A549 (cell line): ENCODE data around the gene RPL9. TPM values are rescaled to one million over a fixed set of nuclear protein-coding genes. Genes with fewer than 3 reads are reported as not detected.
"Not testable (repeated sequence)": the region's sequence is repeated elsewhere in the genome, so short reads cannot be mapped to it uniquely, and the experiment has no call there.

Experiments
- ATAC-seq, 2 experiments: fragments of 200-7000 bp in 1 of 2; fragments of >200 bp in 1 of 2; cut with Nextera tagmentation in 1 of 2; cut with Tn5 transposase in 1 of 2; 3 replicates each; pipeline versions ENCODE4 v1.8.0 to v1.9.1; 2018 to 2020; ENCODE audit warnings: mild to moderate bottlenecking in 1 of 2, moderate library complexity in 1 of 2
- CTCF ChIA-PET: fragments of 300-600 bp; sonication (Branson Sonifier 250); formaldehyde crosslinking; extraction: SDS; loops from one replicate; lab custom pipeline; 2021; ENCODE audit warnings: antibody characterized with exemption, inconsistent platforms; lab: Yijun Ruan, JAX
- POLR2A ChIA-PET: fragments of 350-600 bp; formaldehyde crosslinking; extraction: SDS; loops from one replicate; lab custom pipeline; 2021; ENCODE audit warnings: antibody characterized with exemption, inconsistent platforms; lab: Yijun Ruan, JAX
- DNase-seq, 2 experiments: peaks; one replicate each; pipeline versions ENCODE4 v3.0.0 to v3.0.0-alpha.2; 2011 to 2016; ENCODE audit warnings: low read depth in 1 of 2, low spot score in 1 of 2
- FAIRE-seq: peaks from 2 replicates; lab custom pipeline; 2011; peaks lifted over from hg19 to GRCh38; lab: Jason Lieb, UNC
- H3K27ac ChIP-seq, 2 experiments: fragments of >200 bp; sonication (Bioruptor Twin); formaldehyde crosslinking; 3 replicates each; pipeline ENCODE4 v1.5.1; 2016 to 2017
- H3K4me1 ChIP-seq: fragments of >200 bp; sonication (Bioruptor Twin); formaldehyde crosslinking; 3 replicates; pipeline ENCODE4 v1.6.1; 2016
- H3K4me2 ChIP-seq: fragments of >200 bp; sonication (Bioruptor Twin); formaldehyde crosslinking; 3 replicates; pipeline ENCODE4 v1.6.1; 2016
- H3K4me3 ChIP-seq: fragments of >200 bp; sonication (Bioruptor Twin); formaldehyde crosslinking; 3 replicates; pipeline ENCODE4 v1.5.1; 2016
- H3K9me3 ChIP-seq: fragments of >200 bp; sonication (Bioruptor Twin); formaldehyde crosslinking; 3 replicates; pipeline ENCODE4 v1.6.1; 2016
- ATOH8 ChIP-seq: fragments of 250-450 bp; sonication (Bioruptor Pico); IDR thresholded peaks from 2 replicates; pipeline ENCODE4 v1.5.0; 2020; ENCODE audit warnings: low read depth, mild to moderate bottlenecking, moderate library complexity
- BCL3 ChIP-seq: fragments of >200 bp; sonication (Bioruptor Twin); formaldehyde crosslinking; IDR thresholded peaks from 3 replicates; pipeline ENCODE4 v1.6.1; 2016
- CEBPB ChIP-seq, 2 experiments: fragments of >200 bp in 1 of 2; sonication (Bioruptor Twin) in 1 of 2; formaldehyde crosslinking in 1 of 2; IDR thresholded peaks; 2 replicates each; pipeline ENCODE4 v1.6.1; 2012 to 2016
- CHD4 ChIP-seq: fragments of 200-600 bp; sonication (generic); IDR thresholded peaks from 2 replicates; pipeline ENCODE4 v1.6.1; 2016; ENCODE audit warnings: antibody characterized with exemption, mild to moderate bottlenecking, borderline replicate concordance
- ESRRA ChIP-seq: fragments of 150-350 bp; IDR thresholded peaks from 2 replicates; pipeline ENCODE4 v1.6.1; 2014; ENCODE audit warnings: mild to moderate bottlenecking, low read length, borderline replicate concordance
- FOSL2 ChIP-seq, 2 experiments: fragments of 450-650 bp in 1 of 2; fragments of >200 bp in 1 of 2; sonication (Bioruptor Twin) in 1 of 2; formaldehyde crosslinking; IDR thresholded peaks; 2 replicates each; pipeline versions ENCODE4 v1.5.0 to v1.6.1; 2016 to 2020; ENCODE audit warnings: mild to moderate bottlenecking in 1 of 2, moderate library complexity in 1 of 2
- JUNB ChIP-seq: fragments of >200 bp; sonication (Bioruptor Twin); formaldehyde crosslinking; IDR thresholded peaks from 2 replicates; pipeline ENCODE4 v1.6.1; 2016
- MAZ ChIP-seq: fragments of 150-350 bp; IDR thresholded peaks from 2 replicates; pipeline ENCODE4 v1.6.1; 2014; ENCODE audit warnings: antibody characterized with exemption, low read depth, low read length, borderline replicate concordance
- PHF8 ChIP-seq: fragments of 200-600 bp; sonication (generic); IDR thresholded peaks from 2 replicates; pipeline ENCODE4 v1.6.1; 2016; ENCODE audit warnings: low read depth, mild to moderate bottlenecking, antibody characterized with exemption, moderate library complexity, borderline replicate concordance
- POLR2A ChIP-seq: IDR thresholded peaks from 2 replicates; pipeline ENCODE4 v1.6.1; 2012; ENCODE audit warnings: mild to moderate bottlenecking, low read length
- RAD21 ChIP-seq, 2 experiments: fragments of >200 bp in 1 of 2; sonication (Bioruptor Twin) in 1 of 2; formaldehyde crosslinking in 1 of 2; IDR thresholded peaks in 1 of 2; conservative IDR thresholded peaks in 1 of 2; 2 replicates in 1 of 2; 3 replicates in 1 of 2; pipeline ENCODE4 v1.6.1; 2012 to 2018; ENCODE audit warnings: inconsistent platforms in 1 of 2
- RCOR1 ChIP-seq: fragments of 150-350 bp; IDR thresholded peaks from 2 replicates; pipeline ENCODE4 v1.6.1; 2014; ENCODE audit warnings: antibody characterized with exemption, low read length, low read depth
- SREBF2 ChIP-seq: fragments of 450-650 bp; IDR thresholded peaks from 2 replicates; pipeline ENCODE4 v1.6.1; 2014; ENCODE audit warnings: mild to moderate bottlenecking, moderate library complexity
- WGBS: methylation state at CpG from one replicate; pipeline ENCODE4 v1.1.6; 2017; ENCODE audit errors: missing lambda C conversion rate; 5-methylcytosine and 5-hydroxymethylcytosine counted together
- polyA plus RNA-seq, 4 experiments: library from polyadenylated mRNA; depleted of rRNA in 3 of 4; stranded (reverse); fragments of >200 nt; fragmentation: RNase III in 1 of 4; extraction: RNeasy Plus Mini Kit Qiagen cat#74134 plus additional on column Dnase treatment in 1 of 4; gene quantifications; 2 replicates in 3 of 4; 3 replicates in 1 of 4; pipeline ENCODE4 v1.2.3, GENCODE V29; 2011 to 2017
- TF ChIP-seq, protein P1 (sequence below): fragments of 250-450 bp; sonication (Bioruptor Pico); IDR thresholded peaks from 2 replicates; pipeline ENCODE4 v1.5.0; 2021; ENCODE audit warnings: mild to moderate bottlenecking, moderate library complexity, borderline replicate concordance
- TF ChIP-seq, protein P2 (sequence below): fragments of >200 bp; sonication (Bioruptor Twin); formaldehyde crosslinking; IDR thresholded peaks from 2 replicates; pipeline ENCODE4 v1.6.1; 2016

RPL9 gene
- polyA plus RNA-seq, 2 of the 4 experiments (the other 2 are of a cell fraction): 786 to 1,263 TPM

DNA sequence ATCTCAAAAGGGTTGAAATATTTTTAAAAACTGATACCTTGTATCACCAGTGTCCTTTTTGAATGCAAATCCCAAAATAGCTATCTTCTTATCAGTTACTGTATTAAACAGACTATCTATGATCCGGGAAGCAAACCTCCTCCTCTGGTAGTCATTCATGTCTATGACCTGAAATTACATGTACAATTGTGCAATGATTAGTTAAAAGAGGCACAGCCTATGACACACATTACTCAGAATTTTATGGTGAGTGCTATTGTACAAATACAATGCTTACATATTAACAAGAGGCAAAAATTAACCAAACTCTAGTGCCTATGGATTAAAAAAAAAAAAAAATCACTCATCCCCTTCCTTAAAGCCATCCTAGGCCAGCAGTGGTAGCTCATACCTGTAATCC is 46.9 kb upstream of the RPL9 start:
- ChIA-PET POLR2A (interaction anchor here (0.9 kb wide), 1 partner anchor 9 kb away, joined by 3 read pairs; no protein-coding TSS in a partner anchor), CTCF (interaction anchor here (0.6 to 1.7 kb wide), 5 partner anchors 9 to 297 kb away, joined by 3 to 5 read pairs (median 4); no protein-coding TSS in a partner anchor)
- DNase-seq: no peak
- no peak for FAIRE-seq
- H3K4me2 ChIP-seq: peak overlapping the region; percentile 54
- no peak overlapping the region for H3K4me3 ChIP-seq
- peak overlapping the region; percentile 73 to 86 for H3K27ac ChIP-seq
- no peaks in the 10 kb centered on the region for H3K9me3 ChIP-seq
- 8% methylated on average over 1 of the region's 1 CpG for WGBS
- peaks cover 95% of the 10 kb centered on the region for H3K4me1 ChIP-seq
- no peak; a peak in 1 of 6 replicates for ATAC-seq
- TF ChIP-seq ATOH8 (CRISPR knock-in tag) (no peak), CEBPB (IDR thresholded peaks at IDR 0.05) (peak; percentile 73 to 78; a peak in 3 of 4 replicates), SREBF2 (no peak), FOSL2 (IDR thresholded peaks at IDR 0.05) (0 out of 2 replicates have a peak, but pooled peaks have one; percentile 11), FOSL2 (CRISPR knock-in tag; IDR thresholded peaks at IDR 0.05) (peak; percentile 56), JUNB (peak; percentile 37; the same call in 1 of the 2 replicates), ESRRA (no peak), RAD21 (conservative IDR thresholded peaks at IDR 0.05 in 1 of 2, IDR thresholded peaks at IDR 0.05 in 1 of 2) (no peak), CHD4 (no peak), MAZ (no peak)
- TF ChIP-seq, protein P1, sequence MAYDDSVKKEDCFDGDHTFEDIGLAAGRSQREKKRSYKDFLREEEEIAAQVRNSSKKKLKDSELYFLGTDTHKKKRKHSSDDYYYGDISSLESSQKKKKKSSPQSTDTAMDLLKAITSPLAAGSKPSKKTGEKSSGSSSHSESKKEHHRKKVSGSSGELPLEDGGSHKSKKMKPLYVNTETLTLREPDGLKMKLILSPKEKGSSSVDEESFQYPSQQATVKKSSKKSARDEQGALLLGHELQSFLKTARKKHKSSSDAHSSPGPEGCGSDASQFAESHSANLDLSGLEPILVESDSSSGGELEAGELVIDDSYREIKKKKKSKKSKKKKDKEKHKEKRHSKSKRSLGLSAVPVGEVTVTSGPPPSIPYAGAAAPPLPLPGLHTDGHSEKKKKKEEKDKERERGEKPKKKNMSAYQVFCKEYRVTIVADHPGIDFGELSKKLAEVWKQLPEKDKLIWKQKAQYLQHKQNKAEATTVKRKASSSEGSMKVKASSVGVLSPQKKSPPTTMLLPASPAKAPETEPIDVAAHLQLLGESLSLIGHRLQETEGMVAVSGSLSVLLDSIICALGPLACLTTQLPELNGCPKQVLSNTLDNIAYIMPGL (CRISPR knock-in tag): no peak

DNA sequence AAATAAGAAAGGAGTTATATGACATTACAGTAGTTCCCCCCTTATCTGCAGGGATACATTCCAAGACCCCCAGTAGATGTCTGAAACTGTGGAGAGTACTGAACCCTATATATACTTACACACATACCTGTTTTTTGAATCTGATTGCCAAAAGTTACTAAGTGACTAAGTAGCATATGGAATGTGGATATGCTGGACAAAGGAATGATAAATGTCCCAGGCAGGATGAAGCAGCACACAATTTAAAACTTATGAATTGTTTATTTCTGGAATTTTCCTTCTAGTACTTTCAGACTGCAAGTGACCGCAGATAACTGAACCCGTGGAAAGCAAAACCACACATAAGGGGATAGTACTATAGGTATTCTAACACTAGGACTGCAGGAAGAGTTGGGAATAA is 45.8 kb upstream of the RPL9 start:
- TF ChIP-seq POLR2A (no peak), RCOR1 (no peak), PHF8 (no peak), JUNB (no peak), BCL3 (no peak)
- TF ChIP-seq, protein P2, sequence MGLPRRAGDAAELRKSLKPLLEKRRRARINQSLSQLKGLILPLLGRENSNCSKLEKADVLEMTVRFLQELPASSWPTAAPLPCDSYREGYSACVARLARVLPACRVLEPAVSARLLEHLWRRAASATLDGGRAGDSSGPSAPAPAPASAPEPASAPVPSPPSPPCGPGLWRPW: no peak
- Histone ChIP-seq H3K9me3 (no peaks in the 10 kb centered on the region), H3K27ac (peak overlapping the region; percentile 70 to 73), H3K4me2 (peak overlapping the region; percentile 54; the same call in 1 of the 3 replicates), H3K4me3 (no peak overlapping the region), H3K4me1 (peaks cover 93% of the 10 kb centered on the region)
- CTCF ChIA-PET: interaction anchor here (0.6 to 1.5 kb wide), 2 partner anchors 35 to 86 kb away, joined by 5 read pairs; no protein-coding TSS in a partner anchor
- ATAC-seq: no peak
- FAIRE-seq: no peak
- WGBS: 86% methylated on average over 2 of the region's 2 CpGs
- POLR2A ChIA-PET: no interaction called here
- DNase-seq: no peak

DNA sequence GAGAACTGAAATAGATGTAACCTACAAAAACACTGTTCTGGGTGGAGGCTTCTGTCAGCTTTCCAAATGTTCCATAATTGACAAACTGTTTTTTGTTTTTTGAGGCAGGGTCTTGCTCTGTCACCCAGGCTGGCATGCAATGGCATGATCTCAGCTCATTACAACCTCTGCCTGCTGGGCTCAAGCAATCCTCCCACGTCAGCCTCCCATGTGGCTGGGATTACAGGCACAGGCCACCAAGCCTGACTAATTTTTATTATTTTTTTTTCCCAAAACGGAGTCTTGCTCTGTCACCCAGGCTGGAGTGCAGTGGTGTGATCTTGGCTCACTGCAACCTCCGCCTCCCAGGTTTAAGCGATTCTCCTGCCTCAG is 43.9 kb upstream of the RPL9 start:
- H3K27ac ChIP-seq: peak overlapping the region; percentile 62 to 70; a peak in 5 of 6 replicates
- H3K9me3 ChIP-seq, ATAC-seq, FAIRE-seq, DNase-seq, H3K4me3 ChIP-seq: not testable (repeated sequence)
- WGBS: 75% methylated on average over 4 of the region's 4 CpGs
- peaks cover 93% of the 10 kb centered on the region for H3K4me1 ChIP-seq
- peak overlapping the region; percentile 44 for H3K4me2 ChIP-seq
- CTCF ChIA-PET: interaction anchor here (1.0 kb wide), 2 partner anchors 8 to 33 kb away, joined by 3 to 5 read pairs; no protein-coding TSS in a partner anchor
- POLR2A ChIA-PET: interaction anchor here (1.2 to 1.3 kb wide), 2 partner anchors 13 to 24 kb away, joined by 3 to 4 read pairs; partner anchors contain the start of gene UGDH
